ENCODE results near the gene NFKBIZ.
A peak's percentile ranks its signal among the peaks of the same experiment; 100 is the strongest.
"Not testable (repeated sequence)": the region's sequence is repeated elsewhere in the genome, so short reads cannot be mapped to it uniquely, and the experiment has no call there.

NFKBIZ gene

DNA sequence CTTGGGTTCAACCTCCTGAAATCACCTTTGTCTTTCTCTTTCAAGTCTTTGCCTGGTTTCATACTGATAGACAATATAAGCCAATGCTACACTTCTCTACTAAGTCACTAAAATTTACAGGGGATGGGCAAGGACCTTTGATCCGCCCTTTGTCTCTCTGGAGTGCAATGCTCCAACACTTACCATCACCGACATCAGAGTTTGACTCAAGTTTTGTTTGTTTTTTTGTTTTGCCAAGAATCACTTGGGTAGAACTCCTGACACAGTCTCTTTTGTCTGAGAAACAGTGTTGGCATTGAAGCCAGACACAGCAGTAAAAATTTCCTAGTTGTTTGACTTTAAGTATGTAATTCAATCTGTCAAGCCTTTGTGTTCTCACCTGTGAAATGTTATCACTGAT is 29.3 kb downstream of the NFKBIZ start:
- peak; percentile 23 for DNase-seq (ENCODE audit: low spot score)

- DNase-seq (ENCODE audit: low spot score): no peak
Measured at GRCh38 chr3:101879102-101879501, 29.8 kb downstream of the NFKBIZ start.

- no peak for DNase-seq (ENCODE audit: low spot score)
Measured at GRCh38 chr3:101879623-101880284, 30.4 kb downstream of the NFKBIZ start.

GRCh38 chr3:101884776-101885175 is 35.5 kb downstream of the NFKBIZ start:
- no peak for DNase-seq (ENCODE audit: low spot score)

- not testable (repeated sequence) for DNase-seq (ENCODE audit: low spot score)
Measured at GRCh38 chr3:101885584-101885983, 36.3 kb downstream of the NFKBIZ start.

GRCh38 chr3:101886626-101887025 is 37.3 kb downstream of the NFKBIZ start:
- no peak for DNase-seq (ENCODE audit: low spot score)

DNA sequence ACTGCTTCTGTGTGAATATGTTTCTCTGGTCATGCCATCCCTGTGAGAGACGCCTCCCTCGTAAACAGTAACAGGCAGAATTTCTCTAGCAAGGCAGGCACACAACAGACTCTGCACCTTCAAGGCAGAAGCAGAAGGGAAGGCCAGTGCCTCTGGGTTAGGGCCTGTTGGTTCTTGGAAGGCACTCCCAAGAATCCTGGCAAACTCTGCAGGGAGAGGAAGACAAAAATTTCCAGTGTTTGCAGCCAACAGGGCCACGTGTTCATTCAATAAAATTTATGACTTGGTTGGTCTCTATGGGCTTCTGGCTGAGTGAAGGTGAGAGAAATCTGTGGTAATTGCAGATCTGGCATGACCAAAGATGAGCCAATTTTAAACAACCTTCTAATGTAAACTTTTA is 39.3 kb downstream of the NFKBIZ start:
- no peak for DNase-seq (ENCODE audit: low spot score)

DNA sequence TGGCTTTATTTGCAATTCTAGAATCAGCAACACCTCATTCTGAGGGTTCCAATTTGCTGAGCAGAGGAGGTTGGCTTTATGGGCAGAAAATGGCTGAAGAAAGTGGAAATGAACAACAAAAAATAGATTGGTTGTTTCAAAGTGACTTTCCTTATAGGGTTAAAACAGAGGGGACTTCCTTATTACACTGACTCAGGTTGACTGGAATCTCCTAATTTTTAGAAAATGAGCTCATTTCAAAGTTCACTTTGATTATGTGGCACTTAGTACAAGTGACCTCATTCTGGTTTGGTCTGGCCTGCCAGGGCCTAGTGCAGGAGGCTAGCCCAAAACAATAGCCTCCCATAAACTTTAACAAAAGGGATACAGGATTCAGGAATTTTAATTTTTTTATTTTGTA is 41.4 kb downstream of the NFKBIZ start:
- no peak for DNase-seq (ENCODE audit: low spot score)

- DNase-seq (ENCODE audit: low spot score): no peak
Measured at GRCh38 chr3:101892648-101893047, 43.3 kb downstream of the NFKBIZ start.

DNA sequence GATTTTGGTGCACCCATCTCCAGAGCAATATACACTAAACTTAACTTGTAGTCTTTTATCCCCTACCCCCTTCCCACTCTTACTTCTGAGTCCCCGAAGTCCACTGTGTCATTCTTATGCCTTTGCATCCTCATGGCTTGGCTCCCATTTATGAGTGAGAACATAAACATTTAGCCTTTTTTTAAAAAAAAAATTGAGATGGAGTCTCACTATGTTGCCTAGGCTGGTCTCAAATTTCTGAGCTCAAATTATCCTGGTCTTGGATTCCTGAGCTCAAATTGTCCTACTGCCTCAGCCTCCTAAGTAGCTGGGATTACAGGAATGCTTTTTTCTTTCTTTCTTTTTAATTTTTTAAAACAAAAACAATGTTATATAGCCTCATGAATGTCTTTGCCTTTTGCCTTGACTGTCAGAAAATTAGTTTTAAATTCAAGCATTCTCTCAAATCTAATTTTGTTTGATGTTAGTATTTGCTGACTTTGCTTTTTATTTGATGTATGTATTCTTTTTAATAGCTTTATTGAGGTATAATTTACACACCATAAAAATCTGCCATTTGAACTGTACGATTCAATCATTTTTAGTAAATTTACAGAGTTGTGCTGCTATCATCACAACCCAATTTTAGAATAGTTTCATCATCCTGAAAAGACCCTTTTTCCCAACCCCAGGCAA is 46.9 kb downstream of the NFKBIZ start:
- DNase-seq (ENCODE audit: low spot score): no peak

- no peak for DNase-seq (ENCODE audit: low spot score)
Measured at GRCh38 chr3:101897013-101897412, 47.7 kb downstream of the NFKBIZ start.

DNA sequence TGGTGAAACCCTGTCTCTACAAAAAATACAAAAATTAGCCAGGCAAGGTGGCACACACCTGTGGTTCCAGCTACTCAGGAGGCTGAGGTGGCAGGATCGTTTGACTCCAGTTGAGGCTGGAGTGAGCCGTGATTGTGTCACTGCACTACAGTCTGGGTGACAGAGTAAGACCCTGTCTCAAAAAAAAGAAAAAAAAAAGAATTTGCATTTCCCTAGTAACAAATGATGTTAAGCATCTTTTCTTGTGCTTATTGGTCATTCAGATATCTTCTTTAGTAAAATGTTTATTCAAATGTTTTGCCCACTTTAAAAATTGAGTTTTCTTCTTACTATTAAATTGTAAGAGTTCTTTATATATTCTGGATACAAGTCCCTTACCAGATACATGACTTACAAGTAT is 48.7 kb downstream of the NFKBIZ start:
- no peak for DNase-seq (ENCODE audit: low spot score)

DNA sequence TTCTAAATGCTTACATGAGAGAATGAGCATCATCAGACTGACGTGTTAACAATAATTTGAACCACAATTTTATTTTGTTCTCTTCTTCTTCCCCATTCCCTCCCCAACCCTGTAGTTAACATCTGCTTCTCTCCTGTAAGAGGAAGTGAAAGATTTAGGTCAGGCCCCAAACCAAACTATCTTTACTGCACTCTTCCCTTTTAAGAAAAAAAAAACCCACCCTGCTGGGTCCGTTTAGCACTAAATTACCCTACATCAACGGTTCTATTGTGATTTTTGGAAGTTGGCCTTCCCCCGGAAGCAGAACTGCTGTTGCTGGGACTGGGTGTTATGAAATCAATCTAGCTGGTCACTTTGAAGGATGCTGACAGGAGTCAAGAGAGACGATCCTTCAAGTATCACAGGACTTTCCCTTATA is 49.4 kb downstream of the NFKBIZ start:
- DNase-seq (ENCODE audit: low spot score): no peak

DNA sequence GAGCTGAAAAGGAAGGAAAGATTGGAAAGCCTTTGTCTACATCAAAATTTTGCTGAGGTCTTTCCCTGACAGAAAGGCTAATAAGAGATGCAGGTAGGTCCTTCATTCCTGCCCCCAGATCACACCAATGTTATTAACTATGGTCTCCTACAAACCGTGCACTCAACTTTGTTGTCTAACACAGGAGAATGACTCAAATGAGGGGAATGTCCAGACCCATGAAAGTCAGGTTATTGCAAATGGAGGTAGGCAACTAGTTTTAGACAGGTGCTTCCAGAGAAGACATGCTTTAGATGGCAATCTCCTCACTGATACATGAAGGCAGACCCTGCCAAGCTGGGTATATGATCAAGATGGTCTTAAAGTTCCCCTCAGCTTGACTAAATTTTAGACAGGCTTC is 51.0 kb downstream of the NFKBIZ start:
- no peak for DNase-seq (ENCODE audit: low spot score)

DNA sequence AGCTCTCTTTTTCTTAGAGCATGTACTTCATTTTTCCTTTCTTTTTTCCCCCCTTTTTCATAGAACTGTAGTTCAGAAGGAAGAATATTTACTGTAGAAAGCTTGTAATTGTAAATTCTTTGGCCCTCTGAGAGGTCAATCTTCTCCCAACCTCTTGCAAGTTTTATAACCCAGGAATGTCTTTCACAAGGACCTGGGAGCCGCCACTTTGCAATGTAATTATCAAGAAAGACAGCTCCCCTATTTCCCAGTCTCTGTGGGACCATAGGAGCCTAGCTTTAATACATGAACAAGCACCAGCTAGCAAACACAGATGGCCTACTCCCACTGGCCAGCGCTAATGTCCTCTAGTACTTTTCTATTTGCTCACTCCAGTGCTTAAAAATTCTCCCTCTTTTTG is 51.4 kb downstream of the NFKBIZ start:
- DNase-seq (ENCODE audit: low spot score): no peak

GRCh38 chr3:101902041-101902440 is 52.7 kb downstream of the NFKBIZ start:
- no peak for DNase-seq (ENCODE audit: low spot score)

GRCh38 chr3:101903451-101903871 is 54.1 kb downstream of the NFKBIZ start:
- DNase-seq (ENCODE audit: low spot score): no peak

GRCh38 chr3:101905573-101905972 is 56.3 kb downstream of the NFKBIZ start:
- DNase-seq (ENCODE audit: low spot score): not testable (repeated sequence)
